ENCODE results near the gene CD8B.
"Not testable (repeated sequence)": the region's sequence is repeated elsewhere in the genome, so short reads cannot be mapped to it uniquely, and the experiment has no call there.

- not testable (repeated sequence) for TF ChIP-seq SNAPC5 (CRISPR knock-in tag; IDR thresholded peaks at IDR 0.05; ENCODE audit: borderline replicate concordance); KAT7 (CRISPR knock-in tag; IDR thresholded peaks at IDR 0.05; ENCODE audit: borderline replicate concordance); RAD21 (CRISPR knock-in tag; IDR thresholded peaks at IDR 0.05); SALL1 (CRISPR knock-in tag; IDR thresholded peaks at IDR 0.05); PBX3 (CRISPR knock-in tag; IDR thresholded peaks at IDR 0.05; ENCODE audit: borderline replicate concordance); IKZF4 (CRISPR knock-in tag; IDR thresholded peaks at IDR 0.05; ENCODE audit: borderline replicate concordance, low read depth, not compliant biosample characterization); CHD2 (IDR thresholded peaks at IDR 0.05; ENCODE audit: low read depth, low read length); ZNF512 (CRISPR knock-in tag; IDR thresholded peaks at IDR 0.05); MXI1 (IDR thresholded peaks at IDR 0.05; ENCODE audit: borderline replicate concordance, low read depth, low read length); ZMYM4 (CRISPR knock-in tag; IDR thresholded peaks at IDR 0.05); ZBTB44 (CRISPR knock-in tag; IDR thresholded peaks at IDR 0.05); ZNF432 (CRISPR knock-in tag; IDR thresholded peaks at IDR 0.05; ENCODE audit: borderline replicate concordance); ARID5B (CRISPR knock-in tag; IDR thresholded peaks at IDR 0.05)
Observed at GRCh38 chr2:86862380-86862703, 656 bp upstream of the CD8B start.
